ENCODE results near the gene LAPTM5. TPM values are rescaled to one million over a fixed set of nuclear protein-coding genes. Genes with fewer than 3 reads are reported as not detected.

LAPTM5 gene
- total and polyA plus RNA-seq, 3 donors from 2014 or later: 2.0 to 46.9 (median 16.3) TPM

- H3K4me3 ChIP-seq: no peak overlapping the region
- TF ChIP-seq POLR2A (IDR thresholded peaks at IDR 0.05) (no peak), CTCF (IDR thresholded peaks at IDR 0.05) (no peak)
- intact Hi-C loops (cut with DNase I; ENCODE audit: low total_unique reads): no loop called here
Measured at GRCh38 chr1:30756206-30756544, 1.4 kb downstream of the LAPTM5 start.

GRCh38 chr1:30755746-30756145 is 1.8 kb downstream of the LAPTM5 start:
- peak overlapping the region in 1 of 2 donors; percentile 36 for H3K27ac ChIP-seq
- no peak for TF ChIP-seq CTCF (IDR thresholded peaks at IDR 0.05)
- no peak for TF ChIP-seq POLR2A (IDR thresholded peaks at IDR 0.05)

More at GRCh38 chr1:30756206-30756544, 1.4 kb downstream of the LAPTM5 start:
- WGBS, 2 donors: 85 to 95% methylated on average over 4 of the region's 4 CpGs
- Histone ChIP-seq H3K4me1 (no peaks in the 10 kb centered on the region), H3K27ac (peak overlapping the region in 1 of 2 donors; percentile 36), H3K9me3 (no peaks in the 10 kb centered on the region), H3K36me3 (ENCODE audit: low read depth, missing control alignments) (no peaks in the 10 kb centered on the region), H3K27me3 (no peaks in the 10 kb centered on the region)
- DNase-seq: no peak

GRCh38 chr1:30755334-30755733 is 2.2 kb downstream of the LAPTM5 start:
- DNase-seq: no peak
- no peak for TF ChIP-seq CTCF (IDR thresholded peaks at IDR 0.05)
- TF ChIP-seq POLR2A (IDR thresholded peaks at IDR 0.05): no peak
- no peaks in the 10 kb centered on the region for H3K4me1 ChIP-seq
- H3K9me3 ChIP-seq: no peaks in the 10 kb centered on the region
- no peak overlapping the region for H3K4me3 ChIP-seq
- intact Hi-C loops (cut with DNase I; ENCODE audit: low total_unique reads): no loop called here
- WGBS, 2 donors: 91 to 94% methylated on average over 6 of the region's 6 CpGs
- no peaks in the 10 kb centered on the region for H3K27me3 ChIP-seq
- H3K36me3 ChIP-seq (ENCODE audit: low read depth, missing control alignments): no peaks in the 10 kb centered on the region
- H3K27ac ChIP-seq: no peak overlapping the region

More at GRCh38 chr1:30755746-30756145, 1.8 kb downstream of the LAPTM5 start:
- no peaks in the 10 kb centered on the region for H3K36me3 ChIP-seq (ENCODE audit: low read depth, missing control alignments)
- H3K9me3 ChIP-seq: no peaks in the 10 kb centered on the region
- H3K4me3 ChIP-seq: no peak overlapping the region
- WGBS, 2 donors: 81 to 83% methylated on average over 4 of the region's 4 CpGs
- no peaks in the 10 kb centered on the region for H3K4me1 ChIP-seq
- no peak for DNase-seq
- intact Hi-C loops (cut with DNase I; ENCODE audit: low total_unique reads): no loop called here
- no peaks in the 10 kb centered on the region for H3K27me3 ChIP-seq

- no peaks in the 10 kb centered on the region for H3K27me3 ChIP-seq
- H3K4me1 ChIP-seq: no peaks in the 10 kb centered on the region
- H3K4me3 ChIP-seq: no peak overlapping the region
- 87 to 95% methylated on average over 6 to 9 of the region's 9 CpGs for WGBS, 2 donors
- no peaks in the 10 kb centered on the region for H3K9me3 ChIP-seq
- no peak for DNase-seq
- intact Hi-C loops (cut with DNase I; ENCODE audit: low total_unique reads): no loop called here
- no peak overlapping the region for H3K27ac ChIP-seq
- H3K36me3 ChIP-seq (ENCODE audit: low read depth, missing control alignments): no peaks in the 10 kb centered on the region
- no peak for TF ChIP-seq POLR2A (IDR thresholded peaks at IDR 0.05)
- no peak for TF ChIP-seq CTCF (IDR thresholded peaks at IDR 0.05)
Measured at GRCh38 chr1:30754684-30755171, 2.8 kb downstream of the LAPTM5 start.

GRCh38 chr1:30753660-30754123 is 3.9 kb downstream of the LAPTM5 start:
- Histone ChIP-seq H3K27ac (no peak overlapping the region), H3K27me3 (no peaks in the 10 kb centered on the region), H3K4me3 (no peak overlapping the region), H3K36me3 (ENCODE audit: low read depth, missing control alignments) (no peaks in the 10 kb centered on the region), H3K9me3 (no peaks in the 10 kb centered on the region), H3K4me1 (no peaks in the 10 kb centered on the region)
- no peak for DNase-seq
- TF ChIP-seq CTCF (IDR thresholded peaks at IDR 0.05) (no peak), POLR2A (IDR thresholded peaks at IDR 0.05) (no peak)
- intact Hi-C loops (cut with DNase I; ENCODE audit: low total_unique reads): no loop called here
- 82 to 89% methylated on average over 13 of the region's 13 CpGs for WGBS, 2 donors
